Stimulated activated CD4-positive, alpha-beta T cell treated with anti-CD3 and anti-CD28 coated beads, TNF-alpha, amount 100 ng/mL, for 24 hours (primary cell): Measurements from ENCODE around the gene GRIK3.

Experiments used
- DNase-seq, 3 experiments: peaks; one replicate each; pipeline ENCODE4 v3.0.0-alpha.2; 2020; ENCODE audit warnings: low read depth in 3 of 3

Gene GRIK3

GRCh38 chr1:36765785-36766300 is 268.5 kb downstream of the GRIK3 start:
- no peak for DNase-seq

GRCh38 chr1:36764798-36765197 is 269.5 kb downstream of the GRIK3 start:
- DNase-seq: no peak

GRCh38 chr1:36763771-36764170 is 270.5 kb downstream of the GRIK3 start:
- DNase-seq: no peak

- no peak for DNase-seq
Measured at GRCh38 chr1:36762174-36762573, 272.1 kb downstream of the GRIK3 start.

- no peak for DNase-seq
Measured at GRCh38 chr1:36761113-36761512, 273.2 kb downstream of the GRIK3 start.

GRCh38 chr1:36760081-36760480 is 274.2 kb downstream of the GRIK3 start:
- no peak for DNase-seq

- no peak for DNase-seq
Measured at GRCh38 chr1:36759355-36759754, 275.0 kb downstream of the GRIK3 start.

- no peak for DNase-seq
Measured at GRCh38 chr1:36755303-36756230, 278.7 kb downstream of the GRIK3 start.

GRCh38 chr1:36754366-36754765 is 279.9 kb downstream of the GRIK3 start:
- DNase-seq: no peak

- DNase-seq: no peak
Measured at GRCh38 chr1:36753451-36753850, 280.9 kb downstream of the GRIK3 start.

- no peak for DNase-seq
Measured at GRCh38 chr1:36752891-36753361, 281.4 kb downstream of the GRIK3 start.

- DNase-seq: no peak
Measured at GRCh38 chr1:36752431-36752830, 281.9 kb downstream of the GRIK3 start.

GRCh38 chr1:36751525-36751924 is 282.8 kb downstream of the GRIK3 start:
- DNase-seq: no peak

- DNase-seq: no peak
Measured at GRCh38 chr1:36748466-36748865, 285.8 kb downstream of the GRIK3 start.
